ENCODE results near the gene METTL25B. TPM values are rescaled to one million over a fixed set of nuclear protein-coding genes. Genes with fewer than 3 reads are reported as not detected.

The METTL25B gene
- total and polyA plus RNA-seq, 2 of the 4 experiments (the other 2 are of a cell fraction), result 2.3 to 10.1 TPM

DNA sequence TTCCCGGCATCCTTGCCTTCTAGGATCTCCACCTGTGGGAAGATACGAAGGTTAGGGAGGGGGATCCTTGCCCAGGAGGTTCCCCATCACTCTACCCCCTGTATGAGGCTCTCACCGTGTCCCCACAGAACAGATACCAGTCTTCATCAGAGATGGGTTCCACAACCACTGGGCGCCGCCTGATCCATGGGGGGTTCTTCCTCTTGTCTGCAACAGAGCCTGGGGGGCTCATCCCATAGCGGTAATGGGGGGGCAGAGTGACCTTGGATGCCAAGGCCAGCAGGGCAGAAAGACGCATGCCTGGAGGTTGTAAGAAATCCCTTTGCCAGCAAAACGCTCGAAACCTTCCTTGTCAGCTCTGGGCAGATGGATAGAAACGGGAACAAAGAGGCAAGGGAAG, 10.1 kb downstream of the METTL25B start:
- H4K5ac ChIP-seq (ENCODE audit: low read depth, low read length), result no peak overlapping the region
- H3K79me1 ChIP-seq (ENCODE audit: low read depth in 1 of 2, low read length in 2 of 2), result peaks cover 4 to 40% of the 10 kb centered on the region in 2 experiments
- no peak for ATAC-seq (ENCODE audit: low read depth)
- H3K9me1 ChIP-seq (ENCODE audit: insufficient read depth, low read length), result no peaks in the 10 kb centered on the region; the same call in 1 of the 2 replicates
- H3K14ac ChIP-seq (replicated peaks; ENCODE audit: low read depth, low read length), result no peak overlapping the region
- H3K27ac ChIP-seq (ENCODE audit: insufficient read depth, low read length), result no peak overlapping the region
- H3K27me3 ChIP-seq (ENCODE audit: control insufficient read depth, insufficient read depth, low read length), result no peaks in the 10 kb centered on the region
- intact Hi-C loops (cut with micrococcal nuclease), result no loop called here
- H4K91ac ChIP-seq (ENCODE audit: insufficient read depth, low read depth, low read length), result no peak overlapping the region
- 88% methylated on average over 3 of the region's 10 CpGs; no CpG with 5 or more reads in 1 of the 2 experiments for WGBS, 2 experiments (ENCODE audit: extremely low coverage in 2 of 2, insufficient read length in 1 of 2)
- no peak overlapping the region for H3K4me2 ChIP-seq (ENCODE audit: low read depth, low read length)
- H2BK15ac ChIP-seq (ENCODE audit: low read depth, low read length), result no peak overlapping the region
- H4K8ac ChIP-seq (ENCODE audit: low read depth in 2 of 2, low read length in 2 of 2), result no peak overlapping the region
- DNase-seq, result no peak
- H2AK9ac ChIP-seq (replicated peaks; ENCODE audit: low read depth, low read length, poor library complexity), result no peak overlapping the region
- no peak overlapping the region for H3K23ac ChIP-seq (ENCODE audit: low read depth, low read length)
- no peak overlapping the region for H2BK20ac ChIP-seq (ENCODE audit: low read depth, low read length)
- CTCF ChIA-PET, result interaction anchor here (0.9 kb wide), 1 partner anchor 12 kb away, joined by 3 read pairs; no protein-coding TSS in a partner anchor
- no peak overlapping the region for H3K4me3 ChIP-seq (ENCODE audit: insufficient read depth, low read depth, low read length)
- H4K20me1 ChIP-seq (ENCODE audit: insufficient read depth, low read length), result no peaks in the 10 kb centered on the region
- H3K4me1 ChIP-seq (ENCODE audit: control insufficient read depth, insufficient read depth, low read length), result 0 out of 2 replicates have a peak, but pooled peaks cover 2% of the 10 kb centered on the region
- H3K36me3 ChIP-seq (ENCODE audit: control insufficient read depth, insufficient read depth, low read length), result peaks cover 37% of the 10 kb centered on the region
- POLR2A ChIA-PET (ENCODE audit: unreplicated experiment), result no interaction called here
- H2BK5ac ChIP-seq (ENCODE audit: low read depth, low read length, poor library complexity, severe bottlenecking), result no peak overlapping the region
- dilution Hi-C loops (cut with HindIII; ENCODE audit: low sequenced_read_pairs, unreplicated experiment), result no loop called here
- H2AK5ac ChIP-seq (ENCODE audit: low read depth, low read length), result no peak overlapping the region
- no peak overlapping the region for H2BK120ac ChIP-seq (ENCODE audit: low read depth, low read length)
- H3K4ac ChIP-seq (ENCODE audit: low read depth, low read length), result no peak overlapping the region
- H3K18ac ChIP-seq (ENCODE audit: low read depth, low read length), result no peak overlapping the region
- no peak overlapping the region for H3K56ac ChIP-seq (ENCODE audit: extremely low read depth, insufficient read depth, low read length)
- TF ChIP-seq MXI1 (IDR thresholded peaks at IDR 0.05; ENCODE audit: borderline replicate concordance, low read depth, low read length) (no peak), MAZ (IDR thresholded peaks at IDR 0.05; ENCODE audit: borderline replicate concordance, low read depth, low read length) (no peak), CHD1 (IDR thresholded peaks at IDR 0.05; ENCODE audit: low read depth, low read length) (no peak), SMC3 (IDR thresholded peaks at IDR 0.05; ENCODE audit: low read depth, low read length) (no peak), CEBPB (IDR thresholded peaks at IDR 0.05; ENCODE audit: low read depth, low read length) (no peak), BHLHE40 (IDR thresholded peaks at IDR 0.05; ENCODE audit: low read depth, low read length) (no peak), NFE2L2 (IDR thresholded peaks at IDR 0.05; ENCODE audit: low read depth, low read length) (no peak), FOS (IDR thresholded peaks at IDR 0.05; ENCODE audit: low read depth, low read length) (no peak), POLR2A (IDR thresholded peaks at IDR 0.05; ENCODE audit: low read depth, low read length) (no peak), RFX5 (IDR thresholded peaks at IDR 0.05; ENCODE audit: low read depth, low read length) (no peak), RCOR1 (IDR thresholded peaks at IDR 0.05; ENCODE audit: insufficient replicate concordance, low read length) (no peak), MAFK (IDR thresholded peaks at IDR 0.05; ENCODE audit: low read depth, low read length) (no peak), RAD21 (IDR thresholded peaks at IDR 0.05; ENCODE audit: low read length) (no peak)
- TF ChIP-seq, protein P1, sequence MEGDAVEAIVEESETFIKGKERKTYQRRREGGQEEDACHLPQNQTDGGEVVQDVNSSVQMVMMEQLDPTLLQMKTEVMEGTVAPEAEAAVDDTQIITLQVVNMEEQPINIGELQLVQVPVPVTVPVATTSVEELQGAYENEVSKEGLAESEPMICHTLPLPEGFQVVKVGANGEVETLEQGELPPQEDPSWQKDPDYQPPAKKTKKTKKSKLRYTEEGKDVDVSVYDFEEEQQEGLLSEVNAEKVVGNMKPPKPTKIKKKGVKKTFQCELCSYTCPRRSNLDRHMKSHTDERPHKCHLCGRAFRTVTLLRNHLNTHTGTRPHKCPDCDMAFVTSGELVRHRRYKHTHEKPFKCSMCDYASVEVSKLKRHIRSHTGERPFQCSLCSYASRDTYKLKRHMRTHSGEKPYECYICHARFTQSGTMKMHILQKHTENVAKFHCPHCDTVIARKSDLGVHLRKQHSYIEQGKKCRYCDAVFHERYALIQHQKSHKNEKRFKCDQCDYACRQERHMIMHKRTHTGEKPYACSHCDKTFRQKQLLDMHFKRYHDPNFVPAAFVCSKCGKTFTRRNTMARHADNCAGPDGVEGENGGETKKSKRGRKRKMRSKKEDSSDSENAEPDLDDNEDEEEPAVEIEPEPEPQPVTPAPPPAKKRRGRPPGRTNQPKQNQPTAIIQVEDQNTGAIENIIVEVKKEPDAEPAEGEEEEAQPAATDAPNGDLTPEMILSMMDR (conservative IDR thresholded peaks at IDR 0.05; ENCODE audit: low read depth, low read length), result no peak
- TF ChIP-seq, protein P2, sequence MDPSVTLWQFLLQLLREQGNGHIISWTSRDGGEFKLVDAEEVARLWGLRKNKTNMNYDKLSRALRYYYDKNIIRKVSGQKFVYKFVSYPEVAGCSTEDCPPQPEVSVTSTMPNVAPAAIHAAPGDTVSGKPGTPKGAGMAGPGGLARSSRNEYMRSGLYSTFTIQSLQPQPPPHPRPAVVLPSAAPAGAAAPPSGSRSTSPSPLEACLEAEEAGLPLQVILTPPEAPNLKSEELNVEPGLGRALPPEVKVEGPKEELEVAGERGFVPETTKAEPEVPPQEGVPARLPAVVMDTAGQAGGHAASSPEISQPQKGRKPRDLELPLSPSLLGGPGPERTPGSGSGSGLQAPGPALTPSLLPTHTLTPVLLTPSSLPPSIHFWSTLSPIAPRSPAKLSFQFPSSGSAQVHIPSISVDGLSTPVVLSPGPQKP (IDR thresholded peaks at IDR 0.05; ENCODE audit: borderline replicate concordance, low read depth, low read length), result no peak
- H3K9ac ChIP-seq (ENCODE audit: low read depth, low read length), result no peak overlapping the region
- in situ Hi-C loops (cut with MboI; ENCODE audit: low sequenced_read_pairs), result no loop called here
- H3K9me3 ChIP-seq (ENCODE audit: control insufficient read depth, insufficient read depth, low read length), result no peaks in the 10 kb centered on the region
- no peak overlapping the region for H2AFZ ChIP-seq (replicated peaks; ENCODE audit: low read length, poor library complexity)
- BruUV-seq (replicated peaks), result no TSS peak

Measured in IMR-90 (cell line).